ENCODE data around the gene IPO11. TPM values are rescaled to one million over a fixed set of nuclear protein-coding genes. Genes with fewer than 3 reads are reported as not detected.
"Not testable (repeated sequence)": the region's sequence is repeated elsewhere in the genome, so short reads cannot be mapped to it uniquely, and the experiment has no call there.

The IPO11 gene
- total and polyA plus RNA-seq, 12 donors, result 7.8 to 39.3 (median 32.5) TPM

DNA sequence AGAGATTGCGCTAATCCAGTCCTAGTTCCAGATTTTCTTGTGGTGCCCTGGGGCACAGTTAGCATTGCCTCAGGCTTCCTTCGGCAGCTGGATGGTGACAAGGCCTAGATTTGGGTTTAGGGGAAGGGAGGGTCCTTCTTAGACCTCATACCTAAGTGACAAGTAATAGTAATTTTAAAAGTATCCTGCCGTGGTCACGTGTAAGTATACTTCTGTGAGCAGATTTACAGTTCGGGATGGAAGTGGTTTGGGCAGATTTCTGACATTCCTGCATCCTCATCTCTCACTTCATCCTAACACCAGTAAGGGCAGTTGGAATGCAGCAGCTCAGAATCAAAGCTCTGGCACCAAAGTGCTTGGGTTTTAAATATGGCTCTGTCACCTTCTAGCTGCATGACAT lies 237.6 kb downstream of the IPO11 start:
- no peaks in the 10 kb centered on the region for H3K36me3 ChIP-seq
- peaks cover 0 to 16% (median 0%) of the 10 kb centered on the region in 9 donors for H3K4me1 ChIP-seq
- ATAC-seq, result no peak
- no peaks in the 10 kb centered on the region for H3K27me3 ChIP-seq
- H3K27ac ChIP-seq, result no peak overlapping the region
- intact Hi-C loops (cut with DNase I), result no loop called here
- H3K9me3 ChIP-seq, result no peaks in the 10 kb centered on the region
- no peak for DNase-seq
- no peak overlapping the region for H3K4me3 ChIP-seq
- TF ChIP-seq, protein P1, sequence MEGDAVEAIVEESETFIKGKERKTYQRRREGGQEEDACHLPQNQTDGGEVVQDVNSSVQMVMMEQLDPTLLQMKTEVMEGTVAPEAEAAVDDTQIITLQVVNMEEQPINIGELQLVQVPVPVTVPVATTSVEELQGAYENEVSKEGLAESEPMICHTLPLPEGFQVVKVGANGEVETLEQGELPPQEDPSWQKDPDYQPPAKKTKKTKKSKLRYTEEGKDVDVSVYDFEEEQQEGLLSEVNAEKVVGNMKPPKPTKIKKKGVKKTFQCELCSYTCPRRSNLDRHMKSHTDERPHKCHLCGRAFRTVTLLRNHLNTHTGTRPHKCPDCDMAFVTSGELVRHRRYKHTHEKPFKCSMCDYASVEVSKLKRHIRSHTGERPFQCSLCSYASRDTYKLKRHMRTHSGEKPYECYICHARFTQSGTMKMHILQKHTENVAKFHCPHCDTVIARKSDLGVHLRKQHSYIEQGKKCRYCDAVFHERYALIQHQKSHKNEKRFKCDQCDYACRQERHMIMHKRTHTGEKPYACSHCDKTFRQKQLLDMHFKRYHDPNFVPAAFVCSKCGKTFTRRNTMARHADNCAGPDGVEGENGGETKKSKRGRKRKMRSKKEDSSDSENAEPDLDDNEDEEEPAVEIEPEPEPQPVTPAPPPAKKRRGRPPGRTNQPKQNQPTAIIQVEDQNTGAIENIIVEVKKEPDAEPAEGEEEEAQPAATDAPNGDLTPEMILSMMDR (IDR thresholded peaks at IDR 0.05), result no peak
- 88 to 90% methylated on average over 5 of the region's 5 CpGs for WGBS, 2 donors

DNA sequence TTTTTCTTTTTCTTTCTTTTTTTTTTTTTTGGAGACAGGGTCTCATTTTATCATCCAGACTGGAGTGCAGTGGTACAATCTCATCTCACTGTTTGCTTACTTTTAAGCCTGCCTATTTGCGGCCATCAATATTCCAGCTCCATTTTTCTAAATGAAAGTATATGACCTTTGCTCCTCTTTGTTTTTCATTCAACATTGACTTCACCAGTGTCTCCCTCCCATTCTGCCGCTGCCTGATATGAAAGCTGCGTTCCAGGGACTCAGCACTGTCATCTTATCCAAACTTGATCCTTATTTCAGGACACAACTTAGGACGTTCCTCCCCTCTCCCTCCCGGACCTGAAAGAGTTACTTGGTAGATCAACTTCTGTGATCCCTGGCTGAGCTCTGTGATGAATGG lies 239.7 kb downstream of the IPO11 start:
- Histone ChIP-seq H3K4me3 (no peak overlapping the region), H3K4me1 (peaks cover 0 to 16% (median 0%) of the 10 kb centered on the region in 9 donors), H3K36me3 (no peaks in the 10 kb centered on the region), H3K27me3 (no peaks in the 10 kb centered on the region), H3K9me3 (peaks cover 0 to 3% (median 0%) of the 10 kb centered on the region in 11 donors), H3K27ac (no peak overlapping the region)
- DNase-seq, result no peak
- TF ChIP-seq, protein P1 (IDR thresholded peaks at IDR 0.05), result no peak
- intact Hi-C loops (cut with DNase I), result no loop called here
- ATAC-seq, result no peak
- WGBS, 2 donors, result 69 to 75% methylated on average over 5 of the region's 5 CpGs

DNA sequence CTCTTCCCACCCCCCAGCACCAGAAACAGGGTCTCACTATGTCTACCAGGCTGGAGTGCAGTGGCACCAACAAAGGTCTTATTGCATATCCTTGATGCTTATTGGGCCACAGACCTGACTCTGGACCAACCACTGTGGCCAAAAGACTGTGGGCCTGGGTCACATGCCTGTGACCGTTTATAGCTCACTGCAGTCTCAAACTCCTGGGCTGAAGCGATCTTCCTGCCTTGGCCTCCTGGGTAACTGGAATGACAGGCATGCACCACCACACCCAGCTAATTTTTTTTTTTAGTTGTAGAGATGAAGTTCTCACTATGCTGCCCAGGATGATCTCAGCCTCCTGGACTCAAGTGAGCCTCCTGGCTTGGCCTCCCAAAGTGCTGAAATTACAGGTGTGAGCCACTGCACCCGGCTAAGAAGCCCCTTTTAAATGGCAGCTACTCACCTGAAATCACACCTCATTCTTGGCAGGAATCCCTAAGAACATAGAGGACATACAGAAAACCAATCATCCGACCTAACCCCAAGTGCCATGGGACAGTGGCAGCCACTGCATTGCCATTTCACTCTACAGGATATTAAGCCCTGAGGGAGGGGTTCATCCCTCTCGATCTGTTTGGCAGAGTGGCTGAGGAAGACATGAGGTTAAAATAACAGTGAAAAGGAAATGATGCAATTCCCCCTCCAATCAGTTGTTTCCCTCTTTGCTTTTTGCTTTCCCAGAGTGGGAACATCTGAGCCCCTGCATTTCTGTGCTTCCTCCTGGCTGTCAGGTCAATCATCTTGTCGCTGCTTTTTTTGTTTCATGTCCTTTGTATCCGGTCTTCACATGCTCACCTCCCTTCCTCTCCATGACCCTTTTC lies 240.7 kb downstream of the IPO11 start:
- DNase-seq (no peak), ATAC-seq (peak in 6 of 8 donors; percentile 39 to 83 (median 55))
- TF ChIP-seq, protein P1 (IDR thresholded peaks at IDR 0.05), result no peak
- intact Hi-C loops (cut with DNase I), result no loop called here
- H3K27ac ChIP-seq, result peak overlapping the region in 3 of 10 donors; percentile 26 to 36 (median 28)
- H3K4me3 ChIP-seq, result no peak overlapping the region
- H3K4me1 ChIP-seq, result peaks cover 0 to 12% (median 0%) of the 10 kb centered on the region in 9 donors
- 51 to 57% methylated on average over 7 of the region's 7 CpGs for WGBS, 2 donors
- H3K27me3 ChIP-seq, result no peaks in the 10 kb centered on the region
- H3K9me3 ChIP-seq, result peaks cover 0 to 3% (median 0%) of the 10 kb centered on the region in 11 donors
- no peaks in the 10 kb centered on the region for H3K36me3 ChIP-seq

DNA sequence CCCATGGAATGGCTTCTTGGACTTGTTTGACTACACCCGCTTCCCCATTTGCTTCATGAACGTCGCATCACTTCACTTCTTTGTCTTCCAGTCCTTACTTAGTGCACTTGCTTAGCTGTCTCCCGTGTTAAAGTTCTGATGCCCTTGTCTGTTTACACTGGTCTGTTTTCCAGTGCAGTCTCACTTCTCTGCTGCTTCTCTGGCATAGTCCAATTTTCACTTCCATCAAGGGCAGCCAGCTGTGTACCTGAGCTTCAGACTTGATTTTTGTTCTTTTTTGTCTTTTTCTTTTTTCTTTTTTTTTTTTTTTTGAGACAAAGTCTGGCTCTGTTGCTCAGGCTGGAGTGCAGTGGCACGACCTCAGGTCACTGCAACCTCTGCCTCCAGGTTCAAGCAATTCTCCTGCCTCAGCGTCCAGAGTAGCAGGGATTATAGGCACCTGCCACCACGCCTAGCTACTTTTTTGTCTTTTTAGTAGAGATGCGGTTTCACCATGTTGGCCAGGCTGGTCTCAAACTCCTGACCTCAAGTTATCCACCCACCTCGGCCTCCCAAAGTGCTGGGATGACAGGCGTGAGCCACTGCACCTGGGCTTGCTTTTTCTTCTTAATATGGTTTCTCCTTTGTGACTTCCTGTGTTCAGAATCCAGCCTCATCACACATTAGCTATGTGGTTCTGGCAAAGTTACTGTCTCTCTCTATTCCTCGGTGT lies 241.5 kb downstream of the IPO11 start:
- DNase-seq (no peak), ATAC-seq (peak in 4 of 8 donors; percentile 11 to 44 (median 28))
- H3K36me3 ChIP-seq, result no peaks in the 10 kb centered on the region
- no peaks in the 10 kb centered on the region for H3K27me3 ChIP-seq
- H3K27ac ChIP-seq, result peak overlapping the region in 3 of 10 donors; percentile 26 to 36 (median 28)
- TF ChIP-seq, protein P1 (IDR thresholded peaks at IDR 0.05), result no peak
- H3K4me3 ChIP-seq, result no peak overlapping the region
- intact Hi-C loops (cut with DNase I), result no loop called here
- peaks cover 0 to 4% (median 0%) of the 10 kb centered on the region in 11 donors for H3K9me3 ChIP-seq
- H3K4me1 ChIP-seq, result peaks cover 0 to 12% (median 0%) of the 10 kb centered on the region in 9 donors
- WGBS, 2 donors, result 71 to 77% methylated on average over 11 of the region's 11 CpGs

DNA sequence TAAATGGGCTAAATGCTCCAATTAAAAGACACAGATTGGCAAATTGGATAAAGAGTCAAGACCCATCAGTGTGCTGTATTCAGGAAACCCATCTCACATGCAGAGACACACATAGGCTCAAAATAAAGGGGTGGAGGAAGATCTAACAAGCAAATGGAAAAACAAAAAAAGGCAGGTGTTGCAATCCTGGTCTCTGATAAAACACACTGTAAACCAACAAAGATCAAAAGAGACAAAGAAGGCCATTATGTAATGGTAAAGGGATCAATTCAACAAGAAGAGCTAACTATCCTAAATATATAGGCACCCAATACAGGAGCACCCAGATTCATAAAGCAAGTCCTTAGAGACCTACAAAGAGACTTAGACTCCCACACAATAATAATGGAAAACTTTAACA lies 245.2 kb downstream of the IPO11 start:
- intact Hi-C loops (cut with DNase I); H3K27me3 ChIP-seq; H3K27ac ChIP-seq; H3K9me3 ChIP-seq; ATAC-seq; H3K36me3 ChIP-seq; H3K4me3 ChIP-seq; DNase-seq: not testable (repeated sequence)
- peaks cover 0 to 12% (median 0%) of the 10 kb centered on the region in 9 donors for H3K4me1 ChIP-seq

All from heart right ventricle (tissue), 16 donors.